Hepatocyte (in vitro differentiated cells): ENCODE measurements around the gene MVB12B.

ENCODE experiments used
- EZH2phosphoT487 ChIP-seq: fragments of 200-600 bp; sonication (generic); IDR thresholded peaks from one replicate; pipeline ENCODE4 v1.6.1; 2018; ENCODE audit warnings: antibody characterized with exemption, mild to moderate bottlenecking, low read depth, moderate library complexity; ENCODE audit not compliant: unreplicated experiment, severe bottlenecking
- TF ChIP-seq, protein P1 (sequence below): fragments of 200-600 bp; sonication (generic); IDR thresholded peaks from 2 replicates; pipeline ENCODE4 v1.5.1; 2016; ENCODE audit warnings: antibody characterized with exemption, mild to moderate bottlenecking; ENCODE audit not compliant: poor library complexity

GRCh38 chr9:126327714-126328185, 1.1 kb downstream of the MVB12B start:
- TF ChIP-seq, protein P1, sequence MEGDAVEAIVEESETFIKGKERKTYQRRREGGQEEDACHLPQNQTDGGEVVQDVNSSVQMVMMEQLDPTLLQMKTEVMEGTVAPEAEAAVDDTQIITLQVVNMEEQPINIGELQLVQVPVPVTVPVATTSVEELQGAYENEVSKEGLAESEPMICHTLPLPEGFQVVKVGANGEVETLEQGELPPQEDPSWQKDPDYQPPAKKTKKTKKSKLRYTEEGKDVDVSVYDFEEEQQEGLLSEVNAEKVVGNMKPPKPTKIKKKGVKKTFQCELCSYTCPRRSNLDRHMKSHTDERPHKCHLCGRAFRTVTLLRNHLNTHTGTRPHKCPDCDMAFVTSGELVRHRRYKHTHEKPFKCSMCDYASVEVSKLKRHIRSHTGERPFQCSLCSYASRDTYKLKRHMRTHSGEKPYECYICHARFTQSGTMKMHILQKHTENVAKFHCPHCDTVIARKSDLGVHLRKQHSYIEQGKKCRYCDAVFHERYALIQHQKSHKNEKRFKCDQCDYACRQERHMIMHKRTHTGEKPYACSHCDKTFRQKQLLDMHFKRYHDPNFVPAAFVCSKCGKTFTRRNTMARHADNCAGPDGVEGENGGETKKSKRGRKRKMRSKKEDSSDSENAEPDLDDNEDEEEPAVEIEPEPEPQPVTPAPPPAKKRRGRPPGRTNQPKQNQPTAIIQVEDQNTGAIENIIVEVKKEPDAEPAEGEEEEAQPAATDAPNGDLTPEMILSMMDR: no peak
- no peak for TF ChIP-seq EZH2phosphoT487
